ENCODE data around the gene PXDN. TPM values are rescaled to one million over a fixed set of nuclear protein-coding genes. Genes with fewer than 3 reads are reported as not detected.
"Not testable (repeated sequence)": the region's sequence is repeated elsewhere in the genome, so short reads cannot be mapped to it uniquely, and the experiment has no call there.

PXDN gene
- polyA plus RNA-seq, 1 donor, result 60.6 TPM

DNA sequence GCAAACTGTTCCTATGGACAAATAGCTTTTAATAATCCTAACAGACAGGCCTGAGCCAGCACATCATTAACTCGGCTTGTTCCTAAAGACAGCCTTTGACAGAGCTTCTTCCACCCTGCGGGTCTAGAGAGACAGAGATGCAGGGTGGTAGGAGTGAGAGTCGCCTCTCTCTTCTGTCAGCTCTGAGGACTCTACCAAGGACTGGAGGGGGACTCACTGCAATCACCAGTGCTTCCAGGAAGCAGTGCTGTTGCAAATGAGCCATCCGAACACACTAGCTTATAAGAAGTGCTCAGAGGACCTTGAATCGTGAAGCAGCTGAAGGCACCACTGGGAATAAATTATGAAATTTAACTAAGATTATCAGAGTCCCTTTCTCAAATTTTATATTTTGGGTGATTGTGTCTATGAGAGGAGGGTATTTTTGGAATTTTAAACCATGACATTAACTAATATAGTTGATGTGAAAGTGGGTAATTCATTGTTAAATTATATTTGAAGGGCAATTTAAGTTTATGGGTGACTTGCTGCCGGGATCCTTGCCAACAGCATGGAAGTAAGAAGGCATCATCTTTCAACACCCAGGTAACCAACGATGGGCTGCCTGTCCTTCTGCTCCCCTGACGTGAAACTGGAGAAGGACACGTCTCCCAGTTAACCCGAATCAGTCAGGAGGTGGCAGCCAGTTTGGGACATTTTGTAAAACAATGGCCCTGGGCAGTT is 43.6 kb upstream of the PXDN start:
- Histone ChIP-seq H3K4me1 (ENCODE audit: control insufficient read depth, insufficient read depth, low read length) (no peaks in the 10 kb centered on the region), H3K9me3 (ENCODE audit: control insufficient read depth, low read depth, low read length) (no peaks in the 10 kb centered on the region), H3K36me3 (ENCODE audit: control insufficient read depth, insufficient read depth, low read length) (no peaks in the 10 kb centered on the region), H3K4me3 (ENCODE audit: low read length) (no peak overlapping the region), H3K27me3 (ENCODE audit: control insufficient read depth, insufficient read depth, low read length) (peaks cover 3% of the 10 kb centered on the region), H3K27ac (ENCODE audit: low read length) (no peak overlapping the region)
- 100% methylated on average over 1 of the region's 10 CpGs for WGBS (ENCODE audit: insufficient coverage, low lambda C conversion rate)
- no peak for DNase-seq

DNA sequence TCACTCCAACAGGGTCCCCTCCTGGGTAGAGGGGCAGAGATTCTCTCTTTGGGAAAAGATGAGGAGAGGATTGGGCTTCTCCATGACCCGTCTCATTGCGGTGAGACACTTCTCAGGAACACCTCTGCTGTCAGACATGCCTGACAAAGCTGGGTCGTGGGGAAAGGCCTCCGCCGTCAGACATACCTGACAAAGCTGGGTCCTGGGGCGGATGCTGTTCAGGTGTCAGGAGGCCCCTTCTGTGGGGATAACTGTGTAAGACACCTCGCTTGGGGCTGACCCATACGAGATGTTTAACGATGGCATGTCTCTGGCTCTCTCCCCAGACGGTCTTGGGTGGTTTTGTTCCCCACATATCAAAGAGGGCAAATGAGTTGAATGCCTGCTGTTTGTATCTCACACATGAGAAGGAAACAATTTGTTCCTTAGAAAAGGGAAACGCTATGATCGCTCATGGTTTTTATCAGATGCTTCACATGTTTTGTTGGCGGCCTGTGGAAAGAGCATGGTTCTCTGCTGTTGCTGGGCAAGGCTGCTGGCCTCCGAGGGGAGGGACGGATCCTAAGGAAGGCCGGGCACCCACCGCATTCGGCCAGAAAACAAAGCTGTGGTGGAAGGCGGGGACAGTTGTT is 40.8 kb upstream of the PXDN start:
- Histone ChIP-seq H3K4me1 (ENCODE audit: control insufficient read depth, insufficient read depth, low read length) (no peaks in the 10 kb centered on the region), H3K9me3 (ENCODE audit: control insufficient read depth, low read depth, low read length) (no peaks in the 10 kb centered on the region), H3K4me3 (ENCODE audit: low read length) (no peak overlapping the region), H3K27me3 (ENCODE audit: control insufficient read depth, insufficient read depth, low read length) (peaks cover 3% of the 10 kb centered on the region), H3K27ac (ENCODE audit: low read length) (no peak overlapping the region), H3K36me3 (ENCODE audit: control insufficient read depth, insufficient read depth, low read length) (no peaks in the 10 kb centered on the region)
- no peak for DNase-seq
- WGBS (ENCODE audit: insufficient coverage, low lambda C conversion rate), result no CpG with 5 or more reads among the region's 19 CpGs

DNA sequence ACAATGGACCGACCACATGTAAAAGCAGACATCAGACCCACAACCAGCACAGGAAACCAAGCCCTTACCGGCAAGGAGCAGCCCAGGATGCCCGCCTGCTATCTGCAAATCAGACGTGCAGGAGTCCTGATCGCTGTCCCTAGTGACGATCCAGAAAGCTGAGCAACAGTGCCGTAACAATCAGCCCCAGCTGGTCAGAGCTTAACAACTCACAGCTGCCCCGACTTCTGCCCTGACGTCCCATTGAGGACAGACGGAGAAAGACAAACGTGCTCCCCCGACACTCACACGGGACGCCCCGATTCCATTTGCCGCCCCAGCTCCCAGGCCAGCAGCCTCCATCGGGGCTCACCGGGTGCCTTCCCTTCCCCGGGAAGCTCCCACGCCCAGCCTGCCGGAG is 39.8 kb upstream of the PXDN start:
- Histone ChIP-seq H3K27me3 (ENCODE audit: control insufficient read depth, insufficient read depth, low read length) (peaks cover 3% of the 10 kb centered on the region), H3K36me3 (ENCODE audit: control insufficient read depth, insufficient read depth, low read length) (no peaks in the 10 kb centered on the region), H3K27ac (ENCODE audit: low read length) (no peak overlapping the region), H3K4me3 (ENCODE audit: low read length) (no peak overlapping the region), H3K9me3 (ENCODE audit: control insufficient read depth, low read depth, low read length) (no peaks in the 10 kb centered on the region), H3K4me1 (ENCODE audit: control insufficient read depth, insufficient read depth, low read length) (no peaks in the 10 kb centered on the region)
- no peak for DNase-seq
- no CpG with 5 or more reads among the region's 21 CpGs for WGBS (ENCODE audit: insufficient coverage, low lambda C conversion rate)

DNA sequence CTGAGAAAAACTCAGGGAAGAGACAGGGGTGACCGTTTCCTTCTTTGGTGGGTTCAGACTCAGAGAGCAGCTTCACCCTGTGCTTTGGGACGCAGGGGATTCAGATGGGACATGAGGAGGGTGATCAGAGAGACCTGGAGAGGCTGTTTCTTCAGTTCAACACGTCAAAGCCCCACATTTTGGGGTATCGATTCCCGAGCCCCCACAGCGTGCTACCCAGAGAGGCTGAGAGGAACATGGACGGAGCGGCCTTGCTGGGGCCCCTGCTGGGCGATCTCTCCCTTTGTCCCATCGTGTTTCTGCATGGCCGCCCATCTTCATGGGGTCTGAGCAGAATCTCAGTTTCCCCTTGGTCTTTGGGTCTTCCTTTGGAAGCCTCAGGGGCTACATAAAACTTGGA is 38.2 kb upstream of the PXDN start:
- Histone ChIP-seq H3K27me3 (ENCODE audit: control insufficient read depth, insufficient read depth, low read length) (peaks cover 3% of the 10 kb centered on the region), H3K4me3 (ENCODE audit: low read length) (no peak overlapping the region), H3K36me3 (ENCODE audit: control insufficient read depth, insufficient read depth, low read length) (no peaks in the 10 kb centered on the region), H3K9me3 (ENCODE audit: control insufficient read depth, low read depth, low read length) (no peaks in the 10 kb centered on the region), H3K4me1 (ENCODE audit: control insufficient read depth, insufficient read depth, low read length) (no peaks in the 10 kb centered on the region), H3K27ac (ENCODE audit: low read length) (no peak overlapping the region)
- WGBS (ENCODE audit: insufficient coverage, low lambda C conversion rate), result no CpG with 5 or more reads among the region's 11 CpGs
- no peak for DNase-seq

DNA sequence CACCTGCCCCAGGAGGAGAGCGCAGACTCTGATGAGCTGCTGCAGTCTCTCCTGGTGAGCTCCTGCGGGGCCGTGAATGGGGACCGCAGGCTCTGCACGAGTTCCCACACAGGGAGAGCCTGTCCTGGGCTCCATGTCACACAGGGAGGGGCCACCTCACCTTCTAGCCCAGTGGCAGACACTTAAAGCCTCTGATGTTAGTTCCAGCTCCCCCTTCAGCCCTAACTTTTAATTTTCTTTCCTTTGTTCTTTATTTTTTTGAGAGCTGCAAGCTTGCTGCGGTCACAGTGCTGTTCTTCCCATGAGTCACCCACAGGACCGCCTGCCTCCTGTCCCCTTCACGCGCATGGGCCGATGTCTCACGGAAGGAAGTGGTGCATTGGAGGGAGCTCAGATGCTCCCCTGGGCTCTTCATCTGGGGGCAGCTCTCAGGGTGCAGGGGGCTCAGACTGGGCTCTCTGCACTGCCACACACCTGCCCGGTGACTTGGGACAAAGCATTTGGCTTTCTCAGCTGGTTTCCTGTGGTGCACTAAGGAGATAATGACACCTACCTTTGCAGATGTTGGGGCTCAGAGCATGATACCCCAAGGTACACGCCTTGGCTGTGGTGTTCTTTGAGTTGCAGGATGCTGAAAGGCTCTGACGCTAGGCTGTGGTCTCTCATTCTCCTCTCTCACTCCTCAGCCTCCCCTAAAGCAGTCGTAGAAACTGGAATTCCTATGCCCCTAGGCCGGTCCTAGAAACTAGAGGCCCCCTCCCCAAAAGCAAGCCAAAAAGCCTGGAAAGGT is 37.2 kb upstream of the PXDN start:
- H3K4me1 ChIP-seq (ENCODE audit: control insufficient read depth, insufficient read depth, low read length), result no peaks in the 10 kb centered on the region
- H3K27me3 ChIP-seq (ENCODE audit: control insufficient read depth, insufficient read depth, low read length), result peaks cover 3% of the 10 kb centered on the region
- no peaks in the 10 kb centered on the region for H3K9me3 ChIP-seq (ENCODE audit: control insufficient read depth, low read depth, low read length)
- H3K27ac ChIP-seq (ENCODE audit: low read length), result no peak overlapping the region
- H3K36me3 ChIP-seq (ENCODE audit: control insufficient read depth, insufficient read depth, low read length), result no peaks in the 10 kb centered on the region
- DNase-seq, result no peak
- H3K4me3 ChIP-seq (ENCODE audit: low read length), result no peak overlapping the region
- 100% methylated on average over 1 of the region's 16 CpGs for WGBS (ENCODE audit: insufficient coverage, low lambda C conversion rate)

DNA sequence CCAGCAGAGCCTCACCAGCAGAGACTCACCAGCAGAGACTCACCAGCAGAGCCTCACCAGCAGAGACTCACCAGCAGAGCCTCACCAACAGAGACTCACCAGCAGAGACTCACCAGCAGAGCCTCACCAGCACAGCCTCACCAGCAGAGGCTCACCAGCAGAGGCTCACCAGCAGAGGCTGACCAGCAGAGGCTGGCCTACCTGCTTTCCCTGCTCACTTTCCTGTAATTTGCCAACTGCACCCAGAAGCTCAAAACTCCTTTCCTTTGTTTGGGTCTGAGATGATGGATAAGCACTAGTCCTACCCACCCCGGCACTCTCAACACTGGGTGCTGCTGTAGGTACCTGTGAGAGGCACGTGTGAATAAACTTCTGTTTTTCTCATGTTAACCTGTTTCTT is 36.4 kb upstream of the PXDN start:
- Histone ChIP-seq H3K27me3 (ENCODE audit: control insufficient read depth, insufficient read depth, low read length) (peaks cover 3% of the 10 kb centered on the region), H3K4me3 (ENCODE audit: low read length) (no peak overlapping the region), H3K36me3 (ENCODE audit: control insufficient read depth, insufficient read depth, low read length) (no peaks in the 10 kb centered on the region), H3K27ac (ENCODE audit: low read length) (no peak overlapping the region), H3K9me3 (ENCODE audit: control insufficient read depth, low read depth, low read length) (no peaks in the 10 kb centered on the region), H3K4me1 (ENCODE audit: control insufficient read depth, insufficient read depth, low read length) (no peaks in the 10 kb centered on the region)
- no CpG with 5 or more reads among the region's 2 CpGs for WGBS (ENCODE audit: insufficient coverage, low lambda C conversion rate)
- no peak for DNase-seq

DNA sequence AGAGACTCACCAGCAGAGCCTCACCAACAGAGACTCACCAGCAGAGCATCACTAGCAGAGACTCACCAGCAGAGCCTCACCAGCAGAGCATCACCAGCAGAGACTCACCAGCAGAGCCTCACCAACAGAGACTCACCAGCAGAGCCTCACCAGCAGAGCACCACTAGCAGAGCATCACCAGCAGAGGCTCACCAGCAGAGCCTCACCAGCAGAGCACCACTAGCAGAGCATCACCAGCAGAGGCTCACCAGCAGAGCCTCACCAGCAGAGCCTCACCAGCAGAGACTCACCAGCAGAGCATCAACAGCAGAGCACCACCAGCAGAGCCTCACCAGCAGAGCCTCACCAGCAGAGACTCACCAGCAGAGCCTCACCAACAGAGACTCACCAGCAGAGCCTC is 35.7 kb upstream of the PXDN start:
- not testable (repeated sequence) for H3K4me3 ChIP-seq (ENCODE audit: low read length); H3K36me3 ChIP-seq (ENCODE audit: control insufficient read depth, insufficient read depth, low read length); DNase-seq; H3K4me1 ChIP-seq (ENCODE audit: control insufficient read depth, insufficient read depth, low read length); H3K9me3 ChIP-seq (ENCODE audit: control insufficient read depth, low read depth, low read length); H3K27me3 ChIP-seq (ENCODE audit: control insufficient read depth, insufficient read depth, low read length); H3K27ac ChIP-seq (ENCODE audit: low read length)

DNA sequence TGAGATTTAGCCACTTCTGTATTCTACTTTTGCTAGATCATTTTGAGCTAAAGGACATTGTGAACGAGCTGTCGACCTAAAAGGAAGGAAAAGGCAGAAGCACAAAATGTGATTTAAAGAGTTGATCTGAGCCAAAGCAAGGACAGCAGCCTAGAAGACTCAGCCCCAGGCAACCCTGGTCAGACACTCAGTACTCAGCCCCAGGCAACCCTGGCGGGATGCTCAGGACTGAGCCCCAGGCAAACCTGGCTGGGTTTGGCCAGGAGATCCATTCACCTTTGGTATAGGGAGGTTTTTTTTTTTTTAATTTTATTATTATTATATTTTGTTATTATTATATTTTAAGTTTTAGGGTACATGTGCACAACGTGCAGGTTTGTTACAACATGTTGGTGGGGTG is 34.3 kb upstream of the PXDN start:
- Histone ChIP-seq H3K27me3 (ENCODE audit: control insufficient read depth, insufficient read depth, low read length) (no peaks in the 10 kb centered on the region), H3K27ac (ENCODE audit: low read length) (no peak overlapping the region), H3K4me3 (ENCODE audit: low read length) (no peak overlapping the region), H3K36me3 (ENCODE audit: control insufficient read depth, insufficient read depth, low read length) (no peaks in the 10 kb centered on the region), H3K4me1 (ENCODE audit: control insufficient read depth, insufficient read depth, low read length) (no peaks in the 10 kb centered on the region), H3K9me3 (ENCODE audit: control insufficient read depth, low read depth, low read length) (no peaks in the 10 kb centered on the region)
- DNase-seq, result no peak
- WGBS (ENCODE audit: insufficient coverage, low lambda C conversion rate), result no CpG with 5 or more reads among the region's 4 CpGs

DNA sequence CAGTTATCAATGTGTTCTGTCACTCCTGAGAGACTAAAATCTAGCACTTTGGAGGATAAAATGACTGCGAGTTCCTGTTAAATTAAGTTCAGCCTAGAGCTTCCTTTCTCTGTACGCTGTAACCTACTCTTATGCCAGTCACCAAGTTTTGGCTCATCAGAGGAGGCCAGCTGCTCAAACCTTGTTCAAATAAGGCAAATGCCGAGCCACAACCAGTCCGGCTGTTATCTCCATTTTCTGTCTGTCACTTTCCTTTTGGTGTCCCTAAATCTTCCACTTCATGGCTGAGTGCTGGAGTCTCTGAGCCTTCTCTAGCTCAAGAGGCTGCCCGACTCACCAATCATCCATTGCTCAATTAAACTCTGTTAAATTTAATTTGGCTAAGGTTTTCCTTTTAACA is 33.5 kb upstream of the PXDN start:
- DNase-seq, result no peak
- Histone ChIP-seq H3K4me3 (ENCODE audit: low read length) (no peak overlapping the region), H3K27me3 (ENCODE audit: control insufficient read depth, insufficient read depth, low read length) (no peaks in the 10 kb centered on the region), H3K9me3 (ENCODE audit: control insufficient read depth, low read depth, low read length) (no peaks in the 10 kb centered on the region), H3K27ac (ENCODE audit: low read length) (no peak overlapping the region), H3K36me3 (ENCODE audit: control insufficient read depth, insufficient read depth, low read length) (no peaks in the 10 kb centered on the region), H3K4me1 (ENCODE audit: control insufficient read depth, insufficient read depth, low read length) (no peaks in the 10 kb centered on the region)
- 75% methylated on average over 2 of the region's 5 CpGs for WGBS (ENCODE audit: insufficient coverage, low lambda C conversion rate)

DNA sequence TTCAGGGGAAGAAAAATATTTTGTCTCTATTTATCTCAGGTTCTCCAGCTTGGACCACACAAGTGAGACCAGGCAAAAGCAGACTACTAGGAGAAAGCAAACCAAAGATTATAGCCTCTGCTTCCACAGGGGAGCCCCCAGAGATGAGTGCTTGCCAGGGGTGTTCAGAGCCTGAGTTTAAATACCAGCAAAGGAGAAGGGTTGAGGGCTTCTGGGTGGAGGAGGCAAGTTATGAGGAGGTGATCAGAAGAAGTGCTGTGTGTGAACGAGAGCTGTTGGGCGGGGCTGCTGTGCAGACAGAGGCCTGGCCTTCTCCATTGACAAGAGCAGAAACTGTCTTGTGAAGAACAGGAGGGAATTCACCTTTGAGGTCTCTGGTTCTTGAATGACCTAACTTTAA is 32.8 kb upstream of the PXDN start:
- Histone ChIP-seq H3K4me3 (ENCODE audit: low read length) (no peak overlapping the region), H3K9me3 (ENCODE audit: control insufficient read depth, low read depth, low read length) (no peaks in the 10 kb centered on the region), H3K36me3 (ENCODE audit: control insufficient read depth, insufficient read depth, low read length) (no peaks in the 10 kb centered on the region), H3K27ac (ENCODE audit: low read length) (no peak overlapping the region), H3K27me3 (ENCODE audit: control insufficient read depth, insufficient read depth, low read length) (no peaks in the 10 kb centered on the region), H3K4me1 (ENCODE audit: control insufficient read depth, insufficient read depth, low read length) (no peaks in the 10 kb centered on the region)
- WGBS (ENCODE audit: insufficient coverage, low lambda C conversion rate), result no CpG with 5 or more reads among the region's 2 CpGs
- DNase-seq, result no peak
